Small intestine (tissue), 7 donors: ENCODE data around the gene MYH9. TPM values are rescaled to one million over a fixed set of nuclear protein-coding genes. Genes with fewer than 3 reads are reported as not detected.

Experiments
- DNase-seq, 2 donors: peaks; one replicate each; pipeline versions ENCODE4 v3.0.0 to v3.0.0-alpha.2; 2013
- FAIRE-seq: peaks from 2 replicates; lab custom pipeline; 2012; peaks lifted over from hg19 to GRCh38; lab: Jason Lieb, UNC
- H3K27ac ChIP-seq, 3 donors: one replicate each; pipeline ENCODE4 v1.5.1; 2013; ENCODE audit warnings: low read length in 2 of 3, mild to moderate bottlenecking in 2 of 3, control low read depth in 1 of 3, inconsistent platforms in 1 of 3, low read depth in 1 of 3, moderate library complexity in 1 of 3
- H3K27me3 ChIP-seq, 3 donors: one replicate each; pipeline ENCODE4 v1.6.1; 2013; ENCODE audit warnings: low read length in 3 of 3, inconsistent platforms in 1 of 3; ENCODE audit not compliant: control insufficient read depth in 3 of 3, insufficient read depth in 3 of 3
- H3K36me3 ChIP-seq, 3 donors: one replicate each; pipeline ENCODE4 v1.6.1; 2013; ENCODE audit warnings: low read length in 3 of 3, inconsistent platforms in 1 of 3, low read depth in 1 of 3, mild to moderate bottlenecking in 1 of 3, moderate library complexity in 1 of 3; ENCODE audit not compliant: control insufficient read depth in 3 of 3, insufficient read depth in 2 of 3
- H3K4me1 ChIP-seq, 3 donors: one replicate each; pipeline ENCODE4 v1.6.1; 2013; ENCODE audit warnings: low read length in 2 of 3, inconsistent platforms in 1 of 3, low read depth in 1 of 3, mild to moderate bottlenecking in 1 of 3, moderate library complexity in 1 of 3; ENCODE audit not compliant: control insufficient read depth in 3 of 3, insufficient read depth in 2 of 3
- H3K4me3 ChIP-seq, 3 donors: one replicate each; pipeline ENCODE4 v1.5.1; 2013; ENCODE audit warnings: low read length in 3 of 3, control low read depth in 1 of 3, inconsistent platforms in 1 of 3, low read depth in 1 of 3, mild to moderate bottlenecking in 1 of 3, moderate library complexity in 1 of 3
- H3K9me3 ChIP-seq, 2 donors: one replicate each; pipeline ENCODE4 v1.6.1; 2013; ENCODE audit warnings: low read depth in 1 of 2, low read length in 1 of 2; ENCODE audit not compliant: control insufficient read depth in 2 of 2, insufficient read depth in 1 of 2
- WGBS, 3 donors: extraction: QIAGEN DNeasy Blood & Tissue Kit; methylation state at CpG; one replicate each; pipeline ENCODE4 v1.1.7; 2013; 5-methylcytosine and 5-hydroxymethylcytosine counted together
- polyA plus RNA-seq, 4 donors: library from polyadenylated mRNA; stranded (reverse) in 3 of 4; unstranded in 1 of 4; fragments of 200-250 nt in 3 of 4; fragments of 120-200 nt in 1 of 4; gene quantifications; one replicate each; pipeline versions ENCODE4 v1.2.1 to v1.2.3, GENCODE V29; 2013
- donor health status: healthy with polysubstance abuse.
- donor health status: control.
- donor health status: control.
- donor health status: Bipolar disorder and iron deficiency.
- donor health status: healthy.

MYH9 gene
- polyA plus RNA-seq, 4 donors, result 95.4 to 188 (median 143) TPM

DNA sequence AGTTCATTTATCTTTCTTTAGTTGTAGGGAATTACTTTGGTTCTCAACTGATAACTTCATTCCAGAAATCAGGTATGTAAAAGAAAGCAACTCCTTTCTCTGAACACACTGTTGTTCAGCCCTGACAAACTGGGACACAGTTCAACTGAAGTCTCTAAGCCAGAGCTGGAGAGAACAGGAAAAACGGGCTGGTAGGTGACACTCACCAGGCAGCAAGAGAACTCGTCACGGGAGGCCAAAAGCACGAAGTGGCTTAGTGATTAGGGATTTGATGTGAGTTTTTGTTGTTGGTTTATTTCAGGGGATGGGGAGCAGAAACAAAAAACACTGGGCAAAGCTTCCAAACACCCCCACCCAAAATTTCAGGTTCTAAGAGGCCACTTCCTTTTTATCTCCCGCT, 54.1 kb downstream of the MYH9 start:
- no peak for DNase-seq
- no peak for FAIRE-seq
- WGBS, 3 donors, result 32 to 54% (median 40%) methylated on average over 5 of the region's 5 CpGs

GRCh38 chr22:36332623-36333332, 55.0 kb downstream of the MYH9 start:
- peaks cover 0 to 56% (median 5%) of the 10 kb centered on the region in 3 donors for H3K4me1 ChIP-seq
- H3K4me3 ChIP-seq, result no peak overlapping the region
- no peaks in the 10 kb centered on the region for H3K9me3 ChIP-seq
- no peak for FAIRE-seq
- H3K27ac ChIP-seq, result peak overlapping the region; percentile 85 to 90 (median 90)
- peaks cover 3 to 95% (median 8%) of the 10 kb centered on the region in 3 donors for H3K36me3 ChIP-seq
- 51 to 70% (median 65%) methylated on average over 13 of the region's 13 CpGs for WGBS, 3 donors
- H3K27me3 ChIP-seq, result no peaks in the 10 kb centered on the region
- DNase-seq, result no peak

More for the DNA sequence above, 54.1 kb downstream of the MYH9 start:
- H3K9me3 ChIP-seq, result no peaks in the 10 kb centered on the region
- no peaks in the 10 kb centered on the region for H3K27me3 ChIP-seq
- peaks cover 3 to 97% (median 8%) of the 10 kb centered on the region in 3 donors for H3K36me3 ChIP-seq
- no peak overlapping the region for H3K4me3 ChIP-seq
- H3K27ac ChIP-seq, result peak overlapping the region in 2 of 3 donors; percentile 85 to 90
- H3K4me1 ChIP-seq, result peaks cover 0 to 49% (median 5%) of the 10 kb centered on the region in 3 donors

DNA sequence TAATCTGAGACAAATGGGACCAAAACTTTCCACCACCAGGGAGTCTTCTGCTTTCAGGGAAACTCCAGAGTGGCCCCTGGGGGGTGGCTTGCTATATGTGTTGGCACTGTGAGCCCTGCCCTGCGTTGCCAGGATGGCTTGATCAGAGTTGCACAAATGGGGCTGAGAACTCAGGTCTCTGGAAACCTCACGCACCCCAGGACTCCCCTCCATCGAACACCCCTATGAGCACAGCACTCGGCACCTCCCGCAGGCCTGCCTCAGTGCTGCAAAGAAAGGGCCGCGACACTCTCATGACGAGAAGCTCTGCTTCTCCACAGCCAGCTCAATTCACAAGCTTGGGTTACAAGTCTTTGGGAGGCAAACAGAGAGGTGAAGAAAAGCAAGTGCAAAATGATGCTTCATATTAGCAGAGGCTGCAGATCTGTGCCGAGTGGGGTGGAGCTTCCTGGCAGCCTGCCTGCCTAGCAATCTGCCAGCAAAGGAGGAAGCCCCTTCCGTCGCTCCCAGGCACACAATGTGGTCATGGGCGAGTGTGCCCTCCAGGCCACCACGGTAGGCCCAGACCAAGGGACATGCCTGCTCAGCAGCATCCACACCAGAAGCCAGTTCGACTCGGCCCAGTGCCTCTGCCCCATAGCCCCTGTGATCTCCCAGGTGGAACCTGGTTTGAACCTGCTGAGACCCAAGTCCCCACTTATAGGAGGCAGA, 55.7 kb downstream of the MYH9 start:
- H3K9me3 ChIP-seq, result no peaks in the 10 kb centered on the region
- no peak overlapping the region for H3K4me3 ChIP-seq
- H3K27me3 ChIP-seq, result no peaks in the 10 kb centered on the region
- peak in 1 of 2 donors; percentile 39 for DNase-seq
- peaks cover 0 to 59% (median 5%) of the 10 kb centered on the region in 3 donors for H3K4me1 ChIP-seq
- FAIRE-seq, result no peak
- peak overlapping the region; percentile 85 to 90 (median 90) for H3K27ac ChIP-seq
- H3K36me3 ChIP-seq, result peaks cover 3 to 96% (median 8%) of the 10 kb centered on the region in 3 donors
- 35 to 67% (median 49%) methylated on average over 15 of the region's 15 CpGs for WGBS, 3 donors

DNA sequence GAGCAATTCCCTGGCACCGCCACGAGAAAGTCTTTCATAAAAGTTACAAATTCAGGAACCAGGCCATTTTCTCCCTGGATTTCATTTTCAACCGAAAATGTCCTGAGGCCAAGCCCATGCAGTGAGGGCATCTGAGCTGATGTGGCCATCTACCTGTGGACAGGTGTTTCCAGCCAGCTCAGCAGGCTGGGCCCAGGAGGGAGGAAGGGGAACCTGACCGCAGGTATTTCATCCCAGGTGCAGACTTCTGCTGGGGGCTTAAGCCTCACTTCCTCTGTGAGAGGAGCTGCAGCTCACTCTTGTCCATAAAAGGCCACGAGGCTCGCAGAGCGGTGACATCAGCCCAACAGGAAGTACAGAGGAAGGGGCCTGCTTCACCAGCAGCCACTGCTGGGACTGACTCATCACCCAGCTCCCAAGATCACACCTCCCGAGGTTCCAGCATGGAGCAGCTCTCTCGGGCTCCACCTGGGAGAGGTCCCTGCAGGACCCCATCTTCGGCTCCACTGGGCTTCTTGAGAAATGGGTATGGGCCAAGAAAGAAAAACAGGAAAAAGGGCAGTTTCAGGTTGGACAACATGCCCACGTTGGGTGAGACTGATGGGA, 56.4 kb downstream of the MYH9 start:
- Histone ChIP-seq H3K4me3 (no peak overlapping the region), H3K27ac (peak overlapping the region; percentile 85 to 90 (median 90)), H3K9me3 (no peaks in the 10 kb centered on the region), H3K27me3 (no peaks in the 10 kb centered on the region), H3K36me3 (peaks cover 0 to 95% (median 4%) of the 10 kb centered on the region in 3 donors), H3K4me1 (peaks cover 0 to 58% (median 5%) of the 10 kb centered on the region in 3 donors)
- peak; percentile 61 to 72 for DNase-seq
- WGBS, 3 donors, result 27 to 45% (median 42%) methylated on average over 11 of the region's 11 CpGs
- FAIRE-seq, result no peak

DNA sequence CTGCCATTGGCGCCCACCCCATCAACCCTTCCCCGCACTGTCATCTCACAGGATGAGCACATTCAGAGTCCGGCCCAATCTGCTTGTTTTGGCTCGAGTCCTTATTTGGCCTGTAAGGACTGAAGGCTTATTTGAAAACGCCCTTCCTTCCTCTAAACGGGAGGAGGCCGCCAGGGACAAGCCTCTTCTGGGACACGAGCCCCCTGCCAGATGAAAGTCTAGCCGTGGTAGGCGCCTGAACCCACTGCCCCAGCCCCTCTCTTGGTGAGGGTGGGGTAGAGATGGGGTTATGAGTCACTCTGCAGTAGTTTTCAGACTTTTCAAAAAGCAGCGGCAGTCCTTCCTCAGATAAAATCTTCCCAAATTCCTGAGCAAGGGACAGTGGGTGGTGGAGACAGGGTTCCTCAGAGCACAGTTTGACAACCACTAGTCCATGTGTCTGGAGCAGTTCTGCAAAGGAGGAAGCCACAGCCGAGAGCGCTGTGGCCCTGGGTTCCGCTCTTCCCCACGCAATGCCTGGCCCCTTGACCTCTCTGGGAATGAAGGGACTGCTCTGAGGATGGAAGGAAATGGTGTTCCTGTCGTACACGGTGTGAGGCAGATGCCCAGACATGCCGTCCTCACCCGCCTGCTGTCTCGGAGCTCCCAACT, 57.0 kb downstream of the MYH9 start:
- 33 to 71% (median 52%) methylated on average over 20 of the region's 20 CpGs for WGBS, 3 donors
- DNase-seq, result no peak
- FAIRE-seq, result no peak
- Histone ChIP-seq H3K4me3 (no peak overlapping the region), H3K9me3 (no peaks in the 10 kb centered on the region), H3K27ac (peak overlapping the region; percentile 85 to 90 (median 90)), H3K4me1 (peaks cover 1 to 56% (median 5%) of the 10 kb centered on the region in 3 donors), H3K27me3 (no peaks in the 10 kb centered on the region), H3K36me3 (peaks cover 0 to 96% (median 5%) of the 10 kb centered on the region in 3 donors)

GRCh38 chr22:36330127-36330526, 57.6 kb downstream of the MYH9 start:
- peak overlapping the region; percentile 85 to 90 (median 90) for H3K27ac ChIP-seq
- H3K9me3 ChIP-seq, result no peaks in the 10 kb centered on the region
- DNase-seq, result no peak
- no peaks in the 10 kb centered on the region for H3K27me3 ChIP-seq
- 81 to 86% (median 84%) methylated on average over 9 of the region's 9 CpGs for WGBS, 3 donors
- peaks cover 2 to 56% (median 5%) of the 10 kb centered on the region in 3 donors for H3K4me1 ChIP-seq
- H3K36me3 ChIP-seq, result peaks cover 0 to 96% (median 8%) of the 10 kb centered on the region in 3 donors
- H3K4me3 ChIP-seq, result no peak overlapping the region
- no peak for FAIRE-seq

- peak; percentile 29 to 55 for DNase-seq
- H3K9me3 ChIP-seq, result no peaks in the 10 kb centered on the region
- FAIRE-seq, result no peak
Measured at GRCh38 chr22:36329254-36330078, 58.3 kb downstream of the MYH9 start.

More at GRCh38 chr22:36329254-36330078, 58.3 kb downstream of the MYH9 start:
- H3K27me3 ChIP-seq, result no peaks in the 10 kb centered on the region
- H3K36me3 ChIP-seq, result peaks cover 0 to 93% (median 11%) of the 10 kb centered on the region in 3 donors
- H3K4me1 ChIP-seq, result peaks cover 2 to 56% (median 5%) of the 10 kb centered on the region in 3 donors
- peak overlapping the region; percentile 85 to 90 (median 90) for H3K27ac ChIP-seq
- WGBS, 3 donors, result 39 to 65% (median 52%) methylated on average over 24 of the region's 24 CpGs
- H3K4me3 ChIP-seq, result no peak overlapping the region
